HepG2 (cell line): ENCODE data around the gene PBX4. TPM values are rescaled to one million over a fixed set of nuclear protein-coding genes. Genes with fewer than 3 reads are reported as not detected.

ENCODE experiments used
- ATAC-seq: fragments of 200-7000 bp; cut with Tn5 transposase; 3 replicates; pipeline ENCODE4 v1.9.1; 2020; ENCODE audit warnings: mild to moderate bottlenecking, moderate library complexity
- BruUV-seq: library from RNA; stranded (reverse); fragments of 400-500 nt; replicated peaks from 2 replicates; lab custom pipeline; 2021; lab: Mats Ljungman, UMichigan
- CTCF ChIA-PET: fragments of 300-600 bp; formaldehyde crosslinking; extraction: SDS; loops from one replicate; lab custom pipeline; 2021; ENCODE audit warnings: low total read pairs, inconsistent platforms, low intra/inter-chr PET ratio; lab: Yijun Ruan, JAX
- POLR2A ChIA-PET: fragments of 350-600 bp; sonication (Branson Sonifier 250); formaldehyde crosslinking; loops from one replicate; lab custom pipeline; 2020; ENCODE audit warnings: antibody characterized with exemption, inconsistent platforms; lab: Yijun Ruan, JAX
- DNase-seq: peaks from one replicate; pipeline ENCODE4 v3.0.0-alpha.2; 2015; ENCODE audit warnings: low spot score
- FAIRE-seq: peaks from 3 replicates; lab custom pipeline; 2011; peaks lifted over from hg19 to GRCh38; lab: Jason Lieb, UNC
- H2AFZ ChIP-seq: one replicate; pipeline ENCODE4 v1.6.1; 2011; ENCODE audit warnings: low read length, inconsistent platforms
- H3K27ac ChIP-seq: fragments of 300-600 bp; 3 replicates; pipeline ENCODE4 v1.8.0; 2011; ENCODE audit warnings: mixed run types, mild to moderate bottlenecking, mixed read lengths, low read length, inconsistent platforms; ENCODE audit not compliant: insufficient read depth; ENCODE audit errors: extremely low read length
- H3K27me3 ChIP-seq, 2 experiments: fragments of 200-600 bp in 1 of 2; 2 replicates in 1 of 2; 3 replicates in 1 of 2; pipeline versions ENCODE4 v1.6.0 to v1.8.0; 2011; ENCODE audit warnings: low read length in 2 of 2, mild to moderate bottlenecking in 2 of 2, moderate library complexity in 2 of 2, inconsistent platforms in 1 of 2; ENCODE audit not compliant: insufficient read depth in 2 of 2, control insufficient read depth in 1 of 2
- H3K36me3 ChIP-seq, 2 experiments: fragments of 200-600 bp in 1 of 2; replicated peaks in 1 of 2; 2 replicates in 1 of 2; 3 replicates in 1 of 2; pipeline versions ENCODE4 v1.5.1 to v1.8.0; 2011; ENCODE audit warnings: low read length in 2 of 2, inconsistent platforms in 1 of 2; ENCODE audit not compliant: insufficient read depth in 2 of 2, control insufficient read depth in 1 of 2
- H3K4me1 ChIP-seq: 2 replicates; pipeline ENCODE4 v1.5.1; 2012; ENCODE audit warnings: low read length, inconsistent platforms; ENCODE audit not compliant: insufficient read depth
- H3K4me2 ChIP-seq: 2 replicates; pipeline ENCODE4 v1.6.0; 2011; ENCODE audit warnings: low read depth, low read length, inconsistent platforms
- H3K4me3 ChIP-seq, 3 experiments: fragments of 200-600 bp in 1 of 3; sonication (generic), shearing (Covaris generic) in 1 of 3; replicated peaks in 1 of 3; 2 replicates each; pipeline ENCODE4 v1.5.1; 2011 to 2016; ENCODE audit warnings: low read length in 3 of 3, inconsistent platforms in 2 of 3, low read depth in 2 of 3, mild to moderate bottlenecking in 2 of 3, control low read depth in 1 of 3, mixed read lengths in 1 of 3; ENCODE audit not compliant: insufficient read depth in 1 of 3
- H3K79me2 ChIP-seq: one replicate; pipeline ENCODE4 v1.6.1; 2011; ENCODE audit warnings: low read length, inconsistent platforms; ENCODE audit not compliant: insufficient read depth
- H3K9ac ChIP-seq: 2 replicates; pipeline ENCODE4 v1.6.0; 2011; ENCODE audit warnings: mild to moderate bottlenecking, low read depth, low read length, inconsistent platforms; ENCODE audit not compliant: insufficient read depth
- H3K9me3 ChIP-seq: 2 replicates; pipeline ENCODE4 v1.5.1; 2012; ENCODE audit warnings: mild to moderate bottlenecking, low read length
- H4K20me1 ChIP-seq: 2 replicates; pipeline ENCODE4 v1.6.0; 2011; ENCODE audit warnings: inconsistent platforms, mild to moderate bottlenecking, low read length, moderate library complexity; ENCODE audit not compliant: insufficient read depth
- CEBPB ChIP-seq: IDR thresholded peaks from 2 replicates; pipeline ENCODE4 v1.6.1; 2011; ENCODE audit warnings: low read depth, low read length, improper control_type of control experiment, borderline replicate concordance
- DPF2 ChIP-seq: sonication (generic); formaldehyde crosslinking; IDR thresholded peaks from 2 replicates; pipeline ENCODE4 v1.4.0; 2020; ENCODE audit warnings: mild to moderate bottlenecking, low read depth, missing genetic modification reagents, borderline replicate concordance
- GMEB1 ChIP-seq: sonication (generic); formaldehyde crosslinking; IDR thresholded peaks from 2 replicates; pipeline ENCODE4 v1.5.1; 2020; ENCODE audit warnings: missing genetic modification reagents, mild to moderate bottlenecking, borderline replicate concordance
- KDM6A ChIP-seq: IDR thresholded peaks from 2 replicates; pipeline ENCODE4 v1.6.1; 2016; ENCODE audit warnings: low read depth
- PLRG1 ChIP-seq: fragments of 450-650 bp; conservative IDR thresholded peaks from 2 replicates; pipeline ENCODE4 v1.6.1; 2016
- REL ChIP-seq: sonication (generic); formaldehyde crosslinking; conservative IDR thresholded peaks from 2 replicates; pipeline ENCODE4 v1.8.0; 2022; ENCODE audit warnings: mild to moderate bottlenecking, missing genetic modification reagents, moderate library complexity
- SALL1 ChIP-seq: sonication (generic); formaldehyde crosslinking; IDR thresholded peaks from 2 replicates; pipeline ENCODE4 v1.8.0; 2022; ENCODE audit warnings: mild to moderate bottlenecking, missing genetic modification reagents
- ZBTB8A ChIP-seq: sonication (generic); formaldehyde crosslinking; IDR thresholded peaks from 2 replicates; pipeline ENCODE4 v1.4.0; 2020; ENCODE audit warnings: mild to moderate bottlenecking, low read depth, missing genetic modification reagents, borderline replicate concordance
- ZNF224 ChIP-seq: sonication (generic); formaldehyde crosslinking; IDR thresholded peaks from 2 replicates; pipeline ENCODE4 v1.5.0; 2020; ENCODE audit warnings: mild to moderate bottlenecking, missing genetic modification reagents
- ZNF276 ChIP-seq: sonication (generic); formaldehyde crosslinking; IDR thresholded peaks from 2 replicates; pipeline ENCODE4 v1.4.0; 2020; ENCODE audit warnings: mild to moderate bottlenecking, low read depth, missing genetic modification reagents
- ZNF761 ChIP-seq: sonication (generic); formaldehyde crosslinking; conservative IDR thresholded peaks from 2 replicates; pipeline ENCODE4 v1.4.0; 2020; ENCODE audit warnings: mild to moderate bottlenecking, missing genetic modification reagents
- WGBS: methylation state at CpG from one replicate; pipeline ENCODE4 v1.1.6; 2017; ENCODE audit warnings: low lambda C conversion rate; 5-methylcytosine and 5-hydroxymethylcytosine counted together
- in situ Hi-C: cut with HindIII; loops from 2 replicates; pipeline ENCODE4 v1.10.0; 2017; ENCODE audit warnings: low pct_unique_long_range_greater_than_20kb; ENCODE audit not compliant: extremely low pct_ligation_motif_present
- intact Hi-C: fragments of 100-400 bp; cut with micrococcal nuclease; formaldehyde crosslinking; loops from one replicate; pipeline ENCODE4 v1.10.0; 2022; ENCODE audit not compliant: unreplicated experiment
- polyA plus RNA-seq, 8 experiments: library from polyadenylated mRNA; depleted of rRNA in 3 of 8; stranded (reverse) in 7 of 8; unstranded in 1 of 8; fragments of >200 nt; fragmentation: Illumina TruSeq in 4 of 8; extraction: Trizol in 4 of 8; gene quantifications; 2 replicates each; pipeline versions ENCODE4 v1.2.1 to v1.2.3, GENCODE V29; 2011 to 2016; ENCODE audit warnings: low read depth in 4 of 8, missing spikeins in 1 of 8, mixed read lengths in 1 of 8; ENCODE audit not compliant: insufficient read depth in 1 of 8
- total RNA-seq, 5 experiments: library from RNA; depleted of rRNA; stranded (reverse); fragments of >200 nt; fragmentation: Illumina TruSeq; extraction: Trizol; gene quantifications; 2 replicates each; pipeline ENCODE4 v1.2.3, GENCODE V29; 2016; ENCODE audit warnings: low read depth in 1 of 5

The PBX4 gene
- total and polyA plus RNA-seq, 2 of the 13 experiments (the other 11 are each of a cell fraction or from before 2014, with no cell fraction given), result not detected

DNA sequence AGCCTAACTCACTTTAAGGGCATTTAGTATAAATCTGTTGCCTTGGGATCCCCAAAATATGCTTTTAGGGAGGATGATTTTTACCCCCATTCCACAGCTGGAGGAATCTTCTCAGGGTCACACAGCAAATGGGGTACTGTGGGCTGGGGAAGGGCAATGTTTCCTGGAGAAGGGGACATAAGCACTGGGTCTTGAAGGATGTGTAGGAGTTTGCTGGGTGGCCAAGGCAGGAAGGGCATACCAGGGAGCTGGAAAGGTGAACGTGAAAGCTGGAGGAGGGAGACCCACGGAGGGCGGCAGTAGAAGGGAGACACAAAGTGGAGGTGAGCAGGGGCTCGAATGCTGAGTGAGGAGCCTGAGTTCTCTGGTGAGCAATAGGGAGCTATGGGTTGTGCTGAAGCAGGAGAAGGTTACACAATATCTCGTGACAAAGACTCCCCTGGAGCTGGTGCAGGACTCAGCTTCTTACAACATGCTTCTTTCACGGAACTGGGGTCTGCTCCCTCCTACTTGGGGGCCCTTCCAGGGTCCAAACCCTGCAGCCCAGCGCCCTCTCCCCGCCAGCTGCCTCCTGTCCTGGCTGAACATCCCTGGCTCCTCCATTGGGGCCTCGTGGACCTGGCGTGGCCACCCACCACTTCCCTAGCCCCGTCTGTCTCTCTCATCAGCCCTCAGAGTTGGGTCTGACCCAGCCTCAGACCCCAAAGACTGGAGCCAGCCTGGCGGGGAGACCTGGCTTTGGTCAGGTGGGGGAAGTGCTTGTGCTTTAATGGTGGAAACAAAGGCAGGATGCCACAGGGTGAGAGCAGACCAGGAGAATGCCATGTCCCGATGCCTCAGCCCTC is 69.3 kb downstream of the PBX4 start:
- DNase-seq (no peak), ATAC-seq (no peak), FAIRE-seq (no peak)
- no peak overlapping the region for H3K4me3 ChIP-seq
- H3K79me2 ChIP-seq, result no peaks in the 10 kb centered on the region
- H3K9ac ChIP-seq, result no peak overlapping the region
- H3K36me3 ChIP-seq, result no peaks in the 10 kb centered on the region
- H4K20me1 ChIP-seq, result no peaks in the 10 kb centered on the region
- H3K27ac ChIP-seq, result no peak overlapping the region
- TF ChIP-seq CEBPB (peak; percentile 46; the same call in 1 of the 2 replicates), ZNF276 (CRISPR knock-in tag) (no peak)
- ChIA-PET CTCF (no interaction called here), POLR2A (interaction anchor here (0.7 kb wide), 1 partner anchor 172 kb away, joined by 4 read pairs; no protein-coding TSS in a partner anchor)
- no peak overlapping the region for H3K4me2 ChIP-seq
- H3K4me1 ChIP-seq, result no peaks in the 10 kb centered on the region
- 8% methylated on average over 11 of the region's 13 CpGs for WGBS
- no peak overlapping the region for H2AFZ ChIP-seq
- in situ Hi-C loops (loop anchor here (25.0 kb wide), 1 partner anchor 413 kb away; no protein-coding TSS in a partner anchor), intact Hi-C loops (no loop called here)
- H3K9me3 ChIP-seq, result no peaks in the 10 kb centered on the region
- peaks cover 6 to 59% of the 10 kb centered on the region in 2 experiments; a peak in 4 of 5 replicates for H3K27me3 ChIP-seq
- BruUV-seq, result no TSS peak

DNA sequence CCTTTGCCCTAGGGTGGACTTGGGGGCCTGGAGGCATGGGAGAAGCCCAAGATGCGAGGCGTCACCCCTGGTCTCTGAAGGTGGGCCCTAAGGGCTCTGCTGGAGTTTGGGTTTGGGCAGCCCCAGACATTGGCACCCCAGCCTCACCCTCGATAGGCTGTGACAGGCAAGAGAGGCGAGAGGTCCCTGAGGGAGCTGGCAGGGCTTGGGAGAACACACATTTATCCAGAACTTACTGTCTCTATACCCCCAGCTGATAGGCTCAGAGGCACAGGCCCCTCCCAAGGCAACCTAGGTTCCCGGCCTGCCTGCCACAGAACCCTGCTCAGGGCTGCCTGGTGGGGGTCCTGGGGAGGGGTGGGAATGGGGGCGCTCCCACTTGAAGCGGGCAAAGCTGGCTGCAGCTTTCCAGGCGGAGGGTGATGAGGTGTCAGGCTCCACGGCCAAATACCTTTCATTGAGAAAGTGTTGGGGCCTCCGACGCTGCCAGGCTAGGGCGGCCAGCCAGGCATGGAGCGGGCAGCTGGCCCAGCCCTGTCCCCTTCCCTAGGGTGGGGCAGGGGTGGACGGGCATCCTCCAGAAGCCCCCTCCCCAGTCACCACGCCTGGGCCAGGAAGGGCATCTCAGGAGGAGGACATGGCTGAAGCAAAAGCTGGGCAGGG is 70.7 kb downstream of the PBX4 start:
- DNase-seq (no peak), FAIRE-seq (no peak), ATAC-seq (no peak)
- Histone ChIP-seq H4K20me1 (no peaks in the 10 kb centered on the region), H3K27me3 (peaks cover 6 to 63% of the 10 kb centered on the region in 2 experiments; a peak in 4 of 5 replicates), H3K4me2 (no peak overlapping the region), H3K4me1 (no peaks in the 10 kb centered on the region), H3K36me3 (no peaks in the 10 kb centered on the region), H3K9ac (no peak overlapping the region), H2AFZ (no peak overlapping the region), H3K9me3 (no peaks in the 10 kb centered on the region), H3K27ac (no peak overlapping the region), H3K79me2 (no peaks in the 10 kb centered on the region), H3K4me3 (no peak overlapping the region)
- CTCF ChIA-PET, result no interaction called here
- BruUV-seq, result no TSS peak
- POLR2A ChIA-PET, result no interaction called here
- 0% methylated on average over 4 of the region's 15 CpGs for WGBS
- in situ Hi-C loops (loop anchor here (25.0 kb wide), 1 partner anchor 414 kb away; no protein-coding TSS in a partner anchor), intact Hi-C loops (no loop called here)
- TF ChIP-seq DPF2, result no peak
- no peak for TF ChIP-seq ZNF224 (CRISPR knock-in tag)
- no peak for TF ChIP-seq KDM6A (CRISPR knock-in tag)
- TF ChIP-seq REL, result no peak
- no peak for TF ChIP-seq PLRG1
- TF ChIP-seq ZNF761 (CRISPR knock-in tag), result no peak
- no peak for TF ChIP-seq GMEB1 (CRISPR knock-in tag)
- TF ChIP-seq ZBTB8A (CRISPR knock-in tag), result no peak
- no peak for TF ChIP-seq SALL1
